ENCODE results near the gene IFIT1B.
"Not testable (repeated sequence)": the region's sequence is repeated elsewhere in the genome, so short reads cannot be mapped to it uniquely, and the experiment has no call there.

IFIT1B gene

DNA sequence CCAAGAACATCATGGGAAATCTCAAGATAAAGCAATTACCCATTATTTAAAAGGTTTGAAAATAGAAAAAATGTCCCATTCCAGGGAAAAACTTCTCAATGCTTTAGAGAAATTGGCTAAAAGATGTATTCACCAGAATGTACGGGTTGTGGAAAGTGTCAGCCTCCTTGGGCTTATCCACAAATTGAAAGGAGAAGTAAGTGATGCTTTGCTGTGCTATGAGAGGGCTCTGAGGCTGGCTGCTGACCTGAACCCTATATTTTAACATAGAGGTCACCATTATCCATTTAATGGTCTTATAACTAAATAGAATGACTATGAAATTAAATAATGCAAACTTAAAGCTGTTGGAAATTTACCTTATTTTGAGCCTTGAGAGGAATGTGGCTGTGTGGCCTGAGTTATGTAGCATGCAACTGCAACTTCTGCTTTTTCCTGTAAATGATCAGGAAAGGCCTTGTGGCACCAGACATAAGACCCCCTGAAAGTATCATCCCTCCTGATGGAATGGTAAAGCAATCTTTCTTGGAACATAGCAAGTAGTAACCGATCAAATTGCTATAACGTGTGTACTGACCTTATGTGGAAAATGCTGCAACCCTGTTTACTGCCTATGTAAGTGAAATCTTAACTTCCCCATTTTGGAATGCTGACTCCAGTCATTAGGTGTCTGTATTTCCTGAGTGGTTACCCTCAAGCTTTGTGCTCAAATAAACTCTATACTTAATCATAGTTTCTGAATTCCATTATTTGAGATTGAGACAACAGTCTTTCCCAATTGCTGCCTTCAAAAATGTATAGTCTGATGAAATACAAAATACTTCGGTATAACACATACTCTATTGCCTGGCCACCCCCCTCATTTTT, 6.9 kb downstream of the IFIT1B start:
- TF ChIP-seq, protein P1, sequence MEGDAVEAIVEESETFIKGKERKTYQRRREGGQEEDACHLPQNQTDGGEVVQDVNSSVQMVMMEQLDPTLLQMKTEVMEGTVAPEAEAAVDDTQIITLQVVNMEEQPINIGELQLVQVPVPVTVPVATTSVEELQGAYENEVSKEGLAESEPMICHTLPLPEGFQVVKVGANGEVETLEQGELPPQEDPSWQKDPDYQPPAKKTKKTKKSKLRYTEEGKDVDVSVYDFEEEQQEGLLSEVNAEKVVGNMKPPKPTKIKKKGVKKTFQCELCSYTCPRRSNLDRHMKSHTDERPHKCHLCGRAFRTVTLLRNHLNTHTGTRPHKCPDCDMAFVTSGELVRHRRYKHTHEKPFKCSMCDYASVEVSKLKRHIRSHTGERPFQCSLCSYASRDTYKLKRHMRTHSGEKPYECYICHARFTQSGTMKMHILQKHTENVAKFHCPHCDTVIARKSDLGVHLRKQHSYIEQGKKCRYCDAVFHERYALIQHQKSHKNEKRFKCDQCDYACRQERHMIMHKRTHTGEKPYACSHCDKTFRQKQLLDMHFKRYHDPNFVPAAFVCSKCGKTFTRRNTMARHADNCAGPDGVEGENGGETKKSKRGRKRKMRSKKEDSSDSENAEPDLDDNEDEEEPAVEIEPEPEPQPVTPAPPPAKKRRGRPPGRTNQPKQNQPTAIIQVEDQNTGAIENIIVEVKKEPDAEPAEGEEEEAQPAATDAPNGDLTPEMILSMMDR (IDR thresholded peaks at IDR 0.05; ENCODE audit: low read depth, low read length, missing control alignments) = no peak
- Histone ChIP-seq H3K4me3 (ENCODE audit: low read depth, low read length) (no peak overlapping the region), H3K27ac (no peak overlapping the region), H3K36me3 (replicated peaks) (no peaks in the 10 kb centered on the region), H3K27me3 (replicated peaks) (no peaks in the 10 kb centered on the region)
- DNase-seq = no peak
- in situ Hi-C loops (cut with HindIII; ENCODE audit: low pct_ligation_motif_present, low sequenced_read_pairs) = no loop called here

DNA sequence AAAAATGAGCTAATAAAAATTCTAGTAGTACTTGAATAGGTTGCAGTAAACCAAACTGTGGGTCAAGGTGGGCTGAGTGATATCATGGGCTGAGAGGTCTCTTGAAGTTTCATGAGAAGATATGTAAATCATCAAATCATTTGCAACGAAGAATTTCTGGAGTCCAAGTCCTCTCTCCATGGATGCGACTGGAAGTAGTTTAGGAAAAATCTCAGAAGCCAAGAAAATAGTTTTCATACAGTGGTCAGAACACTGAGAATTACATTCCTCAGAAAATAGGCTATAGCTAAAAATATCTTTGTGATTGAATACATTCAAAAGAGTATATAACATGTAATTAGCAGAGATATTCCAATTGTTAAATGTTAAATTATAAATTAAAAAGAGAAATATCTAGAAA, 10.9 kb downstream of the IFIT1B start:
- H3K36me3 ChIP-seq (replicated peaks) = no peaks in the 10 kb centered on the region
- TF ChIP-seq, protein P1 (IDR thresholded peaks at IDR 0.05; ENCODE audit: low read depth, low read length, missing control alignments) = no peak
- H3K4me3 ChIP-seq (ENCODE audit: low read depth, low read length) = no peak overlapping the region
- DNase-seq = no peak
- in situ Hi-C loops (cut with HindIII; ENCODE audit: low pct_ligation_motif_present, low sequenced_read_pairs) = no loop called here
- no peak overlapping the region for H3K27ac ChIP-seq
- H3K27me3 ChIP-seq (replicated peaks) = no peaks in the 10 kb centered on the region

DNA sequence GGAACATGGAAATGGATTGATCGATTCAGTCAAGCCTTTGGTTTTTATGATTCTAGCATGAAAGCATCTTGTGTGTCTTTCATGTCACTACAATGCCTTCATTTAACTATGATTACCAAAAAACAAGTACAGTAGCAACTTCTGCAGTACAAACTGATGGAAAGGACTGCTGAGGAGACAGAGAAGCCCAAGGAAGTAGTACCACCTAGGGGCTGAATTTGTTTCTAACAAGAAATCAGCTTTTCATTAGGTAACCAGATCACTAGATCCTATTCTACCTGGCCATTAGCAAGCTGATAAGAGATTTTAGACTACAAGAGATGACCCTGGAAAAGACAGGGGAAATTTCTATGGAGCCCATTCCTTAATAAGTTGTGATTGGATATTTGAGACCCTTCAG, 11.4 kb downstream of the IFIT1B start:
- TF ChIP-seq, protein P1 (IDR thresholded peaks at IDR 0.05; ENCODE audit: low read depth, low read length, missing control alignments) = peak; percentile 54
- DNase-seq = no peak

DNA sequence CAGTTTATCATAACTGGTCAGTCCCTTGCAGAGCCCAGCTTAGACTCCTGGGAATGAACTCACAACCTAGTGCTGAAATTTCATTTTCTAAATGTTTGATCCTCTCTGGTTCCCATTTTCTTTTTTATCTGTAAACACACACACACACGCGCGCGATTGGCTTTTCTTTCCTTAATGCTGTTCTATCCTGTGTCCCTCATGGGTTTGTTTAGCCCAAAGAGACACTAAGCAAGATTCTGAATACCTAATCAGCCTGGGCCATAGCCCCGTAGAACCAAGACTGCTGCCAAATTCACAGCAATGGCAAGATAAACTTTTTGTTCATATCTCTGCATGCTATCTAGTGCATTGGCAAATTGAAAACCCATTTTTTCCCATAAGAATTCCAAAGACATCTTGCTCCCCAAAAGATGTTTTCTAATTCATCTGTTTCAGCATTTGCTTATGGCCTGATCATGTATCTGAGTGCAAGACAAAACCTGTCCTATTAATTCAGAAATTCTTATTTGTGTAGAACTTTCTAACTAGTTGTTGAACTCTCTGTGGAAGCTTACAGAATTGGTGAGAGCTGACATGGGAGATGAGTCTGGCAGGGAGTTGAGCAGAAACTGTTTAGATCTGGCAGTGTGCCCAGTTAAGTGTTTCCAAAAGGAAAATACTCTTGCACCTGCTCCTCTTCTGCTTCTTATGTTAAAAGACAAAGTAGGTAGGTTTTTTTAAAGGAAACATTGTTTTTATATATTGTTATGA, 12.8 kb downstream of the IFIT1B start:
- in situ Hi-C loops (cut with HindIII; ENCODE audit: low pct_ligation_motif_present, low sequenced_read_pairs) = no loop called here
- Histone ChIP-seq H3K27me3 (replicated peaks) (no peaks in the 10 kb centered on the region), H3K4me3 (ENCODE audit: low read depth, low read length) (no peak overlapping the region), H3K27ac (no peak overlapping the region), H3K36me3 (replicated peaks) (no peaks in the 10 kb centered on the region)
- TF ChIP-seq, protein P1 (IDR thresholded peaks at IDR 0.05; ENCODE audit: low read depth, low read length, missing control alignments) = no peak
- no peak for DNase-seq

More for the DNA sequence above, 11.4 kb downstream of the IFIT1B start:
- Histone ChIP-seq H3K27ac (no peak overlapping the region), H3K36me3 (replicated peaks) (no peaks in the 10 kb centered on the region), H3K4me3 (ENCODE audit: low read depth, low read length) (no peak overlapping the region), H3K27me3 (replicated peaks) (no peaks in the 10 kb centered on the region)
- in situ Hi-C loops (cut with HindIII; ENCODE audit: low pct_ligation_motif_present, low sequenced_read_pairs) = no loop called here

DNA sequence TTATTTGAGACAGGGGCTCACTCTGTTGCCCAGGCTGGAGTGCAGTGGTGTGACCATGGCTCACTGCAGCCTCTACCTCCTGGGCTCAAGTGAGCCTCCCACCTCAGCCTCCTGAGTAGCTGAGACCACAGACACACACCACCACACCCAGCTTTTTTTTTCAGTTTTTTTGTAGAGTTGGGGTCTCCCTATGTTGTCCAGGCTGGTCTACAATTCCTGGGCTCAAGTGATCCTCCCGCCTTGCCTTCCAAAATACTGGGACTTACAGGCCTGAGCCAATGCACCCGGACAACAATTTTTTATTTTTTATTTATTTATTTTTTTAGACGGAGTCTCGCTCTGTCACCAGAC, 13.3 kb downstream of the IFIT1B start:
- H3K27ac ChIP-seq; DNase-seq; H3K27me3 ChIP-seq (replicated peaks); H3K36me3 ChIP-seq (replicated peaks); H3K4me3 ChIP-seq (ENCODE audit: low read depth, low read length); in situ Hi-C loops (cut with HindIII; ENCODE audit: low pct_ligation_motif_present, low sequenced_read_pairs): not testable (repeated sequence)

Measured in brain microvascular endothelial cell (primary cell).